CD4-positive, alpha-beta T cell treated with Interleukin-17A for 1 hour (primary cell): ENCODE data around the gene PIK3R2.
"Not testable (repeated sequence)": the region's sequence is repeated elsewhere in the genome, so short reads cannot be mapped to it uniquely, and the experiment has no call there.

Experiments
- DNase-seq: peaks from one replicate; pipeline ENCODE4 v3.0.0-alpha.2; 2020

The PIK3R2 gene

GRCh38 chr19:18205200-18205892, 52.4 kb downstream of the PIK3R2 start:
- DNase-seq, result peak; percentile 65

DNA sequence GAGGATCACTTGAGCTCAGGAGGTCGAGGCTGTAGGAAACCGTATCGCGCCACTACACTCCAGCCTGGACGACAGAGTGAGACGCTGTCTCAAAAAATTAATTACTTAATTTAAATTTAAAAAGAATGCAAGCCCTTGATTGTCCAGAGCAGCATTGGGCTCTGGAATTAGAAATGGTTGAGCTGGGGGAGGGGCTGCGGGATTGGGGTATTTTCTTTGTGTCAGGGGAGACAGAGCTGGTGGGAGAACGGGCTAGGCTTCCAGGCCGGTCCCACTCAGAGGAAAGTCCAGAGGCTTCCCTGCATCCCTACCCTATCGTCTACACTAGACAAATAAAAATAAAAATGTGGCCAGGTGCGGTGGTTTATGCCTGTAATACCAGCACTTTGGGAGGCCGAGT, 53.1 kb downstream of the PIK3R2 start:
- no peak for DNase-seq

DNA sequence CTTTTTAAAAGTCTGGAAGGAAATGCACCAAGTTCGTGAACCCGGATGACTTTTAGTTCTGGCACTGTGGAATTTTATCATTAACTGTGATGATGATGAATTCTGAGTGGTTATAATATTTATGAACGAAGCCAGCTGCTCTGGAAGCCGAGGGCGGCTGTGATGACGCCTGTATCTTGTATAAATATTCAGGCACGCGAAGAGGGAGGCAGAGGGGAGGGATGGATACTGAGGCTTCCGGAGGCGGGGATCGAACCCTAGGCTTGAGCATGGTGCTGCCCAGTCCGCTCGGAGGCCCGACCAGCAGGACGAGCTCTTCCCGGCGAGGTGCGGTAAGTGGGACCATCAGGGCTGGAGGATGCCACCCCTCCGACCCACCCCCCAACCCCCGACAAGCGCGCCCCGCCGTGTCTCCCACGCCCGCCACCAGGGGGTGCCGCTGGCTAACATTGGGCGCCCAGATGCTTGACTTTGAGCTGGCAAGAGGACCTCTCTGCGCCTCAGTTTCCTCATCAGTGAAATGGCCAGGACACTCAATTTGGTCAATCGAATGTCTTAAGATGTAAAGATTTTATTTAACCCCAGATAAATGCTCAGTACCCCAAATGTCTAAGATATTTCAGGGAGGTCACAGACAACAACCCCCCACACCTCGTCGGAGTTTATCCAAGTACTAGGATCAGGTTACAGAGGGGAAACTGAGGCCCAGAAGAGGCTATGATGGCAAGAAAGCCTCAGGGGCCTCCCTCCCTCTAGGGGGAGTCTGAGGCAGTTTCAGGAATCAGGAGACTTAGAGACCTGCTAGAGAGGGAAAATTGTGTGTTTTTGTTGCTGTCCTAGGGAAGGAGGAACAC, 55.4 kb downstream of the PIK3R2 start:
- peak; percentile 48 for DNase-seq

GRCh38 chr19:18209912-18210311, 56.9 kb downstream of the PIK3R2 start:
- not testable (repeated sequence) for DNase-seq

DNA sequence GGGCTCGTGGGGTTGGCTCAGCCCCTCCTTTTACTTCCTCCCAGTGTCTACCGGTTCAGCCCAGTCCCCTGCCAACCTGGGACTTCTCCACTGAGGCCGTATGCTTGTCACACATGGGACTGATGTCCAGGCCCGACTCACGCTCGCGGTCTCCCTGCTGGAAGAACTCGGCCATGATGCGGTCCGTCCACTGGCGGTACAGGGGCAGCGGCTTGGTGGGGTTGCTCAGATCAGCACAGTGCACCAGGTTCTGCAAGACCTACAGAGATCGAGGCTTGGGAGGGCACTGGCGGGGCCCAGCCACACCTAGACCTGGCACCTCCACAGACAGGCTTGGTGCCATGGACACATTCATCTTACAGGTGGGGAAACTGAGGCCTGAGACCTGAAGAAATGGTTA, 58.7 kb downstream of the PIK3R2 start:
- DNase-seq, result no peak

DNA sequence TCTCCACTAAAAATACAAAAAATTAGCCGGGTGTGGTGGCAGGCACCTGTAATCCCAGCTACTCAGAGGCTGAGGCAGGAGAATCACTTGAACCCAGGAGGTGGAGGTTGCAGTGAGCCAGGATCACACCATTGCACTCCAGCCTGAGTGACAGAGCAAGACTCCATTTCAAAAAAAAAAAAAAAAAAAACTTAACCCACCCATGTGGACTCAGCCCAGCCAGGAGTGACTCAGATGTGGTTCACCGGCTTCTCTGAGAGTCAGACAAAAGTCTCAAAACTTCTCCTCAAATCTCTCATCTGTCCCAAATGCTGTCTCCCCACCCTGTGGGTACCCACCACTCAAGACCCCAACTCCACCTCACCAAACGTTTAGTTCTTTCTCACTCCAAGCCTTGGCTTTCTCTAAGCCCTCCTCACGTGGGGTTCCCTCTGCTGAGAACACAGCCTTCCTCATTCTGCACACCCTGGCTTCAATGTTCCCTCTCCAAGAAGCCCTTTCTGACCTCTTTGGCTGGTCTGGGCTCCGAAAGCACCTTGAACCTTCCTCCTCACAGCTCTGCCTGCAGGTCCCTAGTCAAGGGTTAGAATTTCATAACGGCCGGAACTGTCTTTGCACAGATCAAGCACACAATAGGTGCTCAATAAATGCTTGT, 61.9 kb downstream of the PIK3R2 start:
- no peak for DNase-seq

- no peak for DNase-seq
Measured at GRCh38 chr19:18216789-18217188, 63.8 kb downstream of the PIK3R2 start.

DNA sequence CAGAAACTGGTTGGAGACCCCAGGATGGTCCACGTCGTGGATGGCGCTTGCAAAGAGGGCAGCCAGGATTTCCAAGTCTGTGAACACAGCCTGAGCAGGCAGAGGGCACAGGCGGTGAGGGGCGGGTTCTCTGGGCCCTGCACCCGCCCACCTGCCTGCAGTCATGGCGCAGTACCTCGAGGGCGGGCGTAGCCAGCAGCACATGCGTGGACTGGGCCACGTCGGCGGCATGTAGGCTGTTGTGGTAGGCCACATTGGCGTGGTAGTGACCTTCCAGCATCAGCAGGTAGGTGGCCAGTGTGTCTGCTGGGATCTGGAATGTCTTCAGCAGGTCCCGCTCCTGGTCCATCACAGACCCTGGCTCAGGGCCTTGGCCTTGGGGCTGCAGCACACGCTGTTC, 65.2 kb downstream of the PIK3R2 start:
- no peak for DNase-seq

DNA sequence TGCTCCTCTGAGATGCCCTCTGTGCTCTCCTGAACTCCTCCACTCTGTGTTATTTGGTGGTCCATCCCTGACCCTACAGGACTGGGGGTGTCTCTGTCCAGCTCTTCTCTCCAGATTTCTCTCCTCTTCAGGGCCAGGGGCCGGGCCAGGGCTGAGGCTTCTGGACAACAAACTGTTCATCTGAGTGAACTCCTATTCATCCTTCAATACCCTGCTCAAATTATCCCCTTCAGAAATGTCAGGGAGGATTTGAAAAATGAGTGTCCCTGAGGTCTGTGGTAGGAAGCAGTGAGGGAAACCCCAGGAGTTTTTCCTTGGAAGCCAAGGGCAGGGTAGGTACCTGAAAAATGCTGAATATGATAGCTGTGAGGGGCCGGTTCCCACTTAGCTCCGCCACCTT, 65.6 kb downstream of the PIK3R2 start:
- no peak for DNase-seq
